ENCODE data around the gene ARHGAP40.

ARHGAP40 gene

DNA sequence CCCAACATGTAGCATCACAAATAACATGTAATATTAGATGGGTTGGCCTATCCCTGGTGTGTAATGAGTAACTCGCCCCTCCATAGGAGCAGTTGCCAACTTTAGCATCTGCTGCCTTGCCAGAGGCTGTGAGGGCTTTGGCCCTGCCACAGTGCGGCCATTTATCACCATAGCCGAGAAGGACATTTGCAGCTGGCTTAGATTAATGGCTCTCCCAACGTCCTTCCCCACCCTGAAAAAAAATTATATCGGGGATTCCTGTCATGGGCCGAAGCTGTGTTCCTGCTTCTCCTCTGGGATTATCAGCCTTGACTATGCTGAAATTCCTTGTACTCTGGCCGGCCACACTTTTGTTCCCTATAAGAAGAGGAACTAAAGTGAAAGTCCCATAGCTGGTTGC, 28.2 kb upstream of the ARHGAP40 start:
- DNase-seq (ENCODE audit: low read depth): no peak
- no peak overlapping the region for H3K4me3 ChIP-seq (ENCODE audit: low read depth, low read length)
- no peak for TF ChIP-seq MYC (IDR thresholded peaks at IDR 0.05; ENCODE audit: low read depth, low read length)
- TF ChIP-seq, protein P1, sequence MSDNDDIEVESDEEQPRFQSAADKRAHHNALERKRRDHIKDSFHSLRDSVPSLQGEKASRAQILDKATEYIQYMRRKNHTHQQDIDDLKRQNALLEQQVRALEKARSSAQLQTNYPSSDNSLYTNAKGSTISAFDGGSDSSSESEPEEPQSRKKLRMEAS (IDR thresholded peaks at IDR 0.05; ENCODE audit: low read depth, low read length): no peak
- TF ChIP-seq, protein P2, sequence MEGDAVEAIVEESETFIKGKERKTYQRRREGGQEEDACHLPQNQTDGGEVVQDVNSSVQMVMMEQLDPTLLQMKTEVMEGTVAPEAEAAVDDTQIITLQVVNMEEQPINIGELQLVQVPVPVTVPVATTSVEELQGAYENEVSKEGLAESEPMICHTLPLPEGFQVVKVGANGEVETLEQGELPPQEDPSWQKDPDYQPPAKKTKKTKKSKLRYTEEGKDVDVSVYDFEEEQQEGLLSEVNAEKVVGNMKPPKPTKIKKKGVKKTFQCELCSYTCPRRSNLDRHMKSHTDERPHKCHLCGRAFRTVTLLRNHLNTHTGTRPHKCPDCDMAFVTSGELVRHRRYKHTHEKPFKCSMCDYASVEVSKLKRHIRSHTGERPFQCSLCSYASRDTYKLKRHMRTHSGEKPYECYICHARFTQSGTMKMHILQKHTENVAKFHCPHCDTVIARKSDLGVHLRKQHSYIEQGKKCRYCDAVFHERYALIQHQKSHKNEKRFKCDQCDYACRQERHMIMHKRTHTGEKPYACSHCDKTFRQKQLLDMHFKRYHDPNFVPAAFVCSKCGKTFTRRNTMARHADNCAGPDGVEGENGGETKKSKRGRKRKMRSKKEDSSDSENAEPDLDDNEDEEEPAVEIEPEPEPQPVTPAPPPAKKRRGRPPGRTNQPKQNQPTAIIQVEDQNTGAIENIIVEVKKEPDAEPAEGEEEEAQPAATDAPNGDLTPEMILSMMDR (IDR thresholded peaks at IDR 0.05; ENCODE audit: low read depth, low read length): no peak
- no peak for TF ChIP-seq POLR2A (IDR thresholded peaks at IDR 0.05; ENCODE audit: extremely low read depth, insufficient read length)

DNA sequence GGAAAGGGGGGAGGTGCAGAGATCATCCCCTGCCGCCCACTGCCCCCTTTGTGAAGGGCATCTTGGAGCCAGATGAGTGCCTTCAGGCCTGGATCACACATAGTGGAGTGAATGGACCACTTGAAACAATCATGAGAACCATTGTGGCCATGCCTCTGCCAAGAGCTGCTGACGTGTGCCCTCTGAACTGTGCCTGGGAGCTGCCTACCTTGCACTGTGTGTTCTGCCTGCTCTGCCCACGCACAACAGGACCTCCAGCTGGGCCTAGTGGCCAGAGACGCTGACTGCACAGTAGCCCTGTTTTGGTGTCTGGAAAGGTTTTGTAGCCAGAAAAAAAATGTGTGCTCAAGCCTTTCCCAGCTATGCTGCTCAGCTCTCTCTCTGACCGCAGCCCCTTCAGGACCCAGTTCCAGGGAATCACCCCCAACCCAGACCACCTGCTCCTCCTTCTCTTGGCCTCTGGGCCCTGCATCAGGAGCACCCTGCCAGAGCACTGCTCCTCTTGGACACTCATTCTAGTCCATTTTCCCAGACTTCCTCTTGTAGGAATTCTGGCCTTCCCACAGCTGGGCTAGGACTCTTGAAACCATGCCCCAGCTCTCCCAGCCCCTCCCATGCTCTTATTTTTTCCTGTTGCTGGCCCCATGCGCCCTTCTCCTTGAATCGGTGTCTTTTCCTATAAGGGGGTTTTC, 22.2 kb upstream of the ARHGAP40 start:
- TF ChIP-seq, protein P1 (IDR thresholded peaks at IDR 0.05; ENCODE audit: low read depth, low read length): no peak
- TF ChIP-seq MYC (IDR thresholded peaks at IDR 0.05; ENCODE audit: low read depth, low read length) (no peak), POLR2A (IDR thresholded peaks at IDR 0.05; ENCODE audit: extremely low read depth, insufficient read length) (no peak)
- TF ChIP-seq, protein P2 (IDR thresholded peaks at IDR 0.05; ENCODE audit: low read depth, low read length): no peak
- DNase-seq (ENCODE audit: low read depth): no peak
- no peak overlapping the region for H3K4me3 ChIP-seq (ENCODE audit: low read depth, low read length)

DNA sequence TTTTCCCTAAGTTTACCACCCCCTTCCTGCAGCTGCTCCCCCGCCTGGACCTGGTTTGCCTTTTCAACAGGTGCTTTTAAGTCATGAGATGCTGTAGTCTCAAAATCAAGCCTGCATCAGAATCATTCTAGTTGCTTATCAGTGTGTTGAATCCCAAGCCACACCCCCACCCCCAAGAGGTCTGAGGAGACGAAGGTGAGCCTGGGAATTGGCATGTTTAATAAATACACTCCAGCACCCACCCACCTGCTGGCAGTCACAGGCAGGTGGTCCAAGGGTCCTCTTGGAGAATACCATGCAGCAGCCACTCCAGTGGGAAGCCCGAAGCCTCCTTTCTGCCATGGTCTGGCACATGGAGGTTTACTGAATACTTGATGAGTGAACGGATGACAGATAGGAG, 21.7 kb upstream of the ARHGAP40 start:
- no peak overlapping the region for H3K4me3 ChIP-seq (ENCODE audit: low read depth, low read length)
- TF ChIP-seq MYC (IDR thresholded peaks at IDR 0.05; ENCODE audit: low read depth, low read length) (no peak), POLR2A (IDR thresholded peaks at IDR 0.05; ENCODE audit: extremely low read depth, insufficient read length) (no peak)
- TF ChIP-seq, protein P2 (IDR thresholded peaks at IDR 0.05; ENCODE audit: low read depth, low read length): no peak
- TF ChIP-seq, protein P1 (IDR thresholded peaks at IDR 0.05; ENCODE audit: low read depth, low read length): no peak
- no peak for DNase-seq (ENCODE audit: low read depth)

DNA sequence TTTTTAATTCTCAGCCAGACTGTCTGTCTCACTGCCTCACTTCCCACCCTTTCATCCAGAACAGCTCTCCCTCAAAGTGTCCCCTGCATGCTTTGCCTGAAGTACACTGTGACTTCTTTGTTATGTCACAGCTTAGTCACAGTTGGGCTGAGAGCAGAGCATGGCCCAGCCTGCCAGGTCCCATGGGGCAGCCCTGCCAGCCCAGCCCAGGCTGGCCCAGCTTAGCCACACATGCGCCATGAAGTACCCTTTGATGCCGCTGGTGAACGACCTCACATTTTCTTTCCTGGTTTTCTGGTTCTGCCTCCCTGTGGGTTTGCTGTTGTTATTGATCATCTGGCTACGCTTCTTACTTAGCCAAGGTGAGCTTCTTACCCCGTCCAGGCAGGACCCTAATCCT, 20.6 kb upstream of the ARHGAP40 start, which contains the start of gene ADIG:
TSS of gene ADIG (plus strand) at position 185 of the 400 bp plus-strand sequence. CDS start at position 239, 54 bp downstream.
- DNase-seq (ENCODE audit: low read depth): peak; percentile 20
- TF ChIP-seq POLR2A (IDR thresholded peaks at IDR 0.05; ENCODE audit: extremely low read depth, insufficient read length) (no peak), MYC (IDR thresholded peaks at IDR 0.05; ENCODE audit: low read depth, low read length) (no peak)
- TF ChIP-seq, protein P1 (IDR thresholded peaks at IDR 0.05; ENCODE audit: low read depth, low read length): no peak

DNA sequence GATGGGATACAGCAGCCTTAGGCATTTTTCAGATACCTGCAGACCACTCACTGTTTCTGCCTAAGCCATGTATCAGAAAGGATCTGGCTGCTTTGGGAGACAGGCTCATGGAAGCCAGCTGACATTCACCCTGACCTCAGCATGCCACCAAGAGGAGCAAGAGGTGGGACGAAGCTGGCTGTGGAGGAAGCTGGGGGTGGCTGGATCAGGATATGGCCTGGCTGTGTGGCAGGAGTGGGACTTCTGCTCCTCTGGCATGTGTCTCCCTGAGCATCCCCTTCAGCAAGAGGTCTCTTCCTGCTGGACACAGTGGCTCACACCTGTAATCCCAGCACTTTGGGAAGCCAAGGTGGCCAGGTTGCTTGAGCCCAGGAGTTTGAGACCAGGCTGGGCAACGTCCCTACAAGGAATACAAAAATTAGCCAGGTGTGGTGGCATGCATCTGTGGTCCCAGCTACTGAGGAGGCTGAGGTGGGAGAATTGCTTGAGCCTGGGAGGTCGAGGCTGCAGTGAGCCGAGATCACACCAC, 19.7 kb upstream of the ARHGAP40 start:
- TF ChIP-seq, protein P2 (IDR thresholded peaks at IDR 0.05; ENCODE audit: low read depth, low read length): no peak
- TF ChIP-seq POLR2A (IDR thresholded peaks at IDR 0.05; ENCODE audit: extremely low read depth, insufficient read length) (no peak), MYC (IDR thresholded peaks at IDR 0.05; ENCODE audit: low read depth, low read length) (no peak)
- TF ChIP-seq, protein P1 (IDR thresholded peaks at IDR 0.05; ENCODE audit: low read depth, low read length): no peak
- DNase-seq (ENCODE audit: low read depth): no peak
- no peak overlapping the region for H3K4me3 ChIP-seq (ENCODE audit: low read depth, low read length)

More for the DNA sequence above, 20.6 kb upstream of the ARHGAP40 start, which contains the start of gene ADIG:
- no peak within 1 kb of the TSS for H3K4me3 ChIP-seq (ENCODE audit: low read depth, low read length)

DNA sequence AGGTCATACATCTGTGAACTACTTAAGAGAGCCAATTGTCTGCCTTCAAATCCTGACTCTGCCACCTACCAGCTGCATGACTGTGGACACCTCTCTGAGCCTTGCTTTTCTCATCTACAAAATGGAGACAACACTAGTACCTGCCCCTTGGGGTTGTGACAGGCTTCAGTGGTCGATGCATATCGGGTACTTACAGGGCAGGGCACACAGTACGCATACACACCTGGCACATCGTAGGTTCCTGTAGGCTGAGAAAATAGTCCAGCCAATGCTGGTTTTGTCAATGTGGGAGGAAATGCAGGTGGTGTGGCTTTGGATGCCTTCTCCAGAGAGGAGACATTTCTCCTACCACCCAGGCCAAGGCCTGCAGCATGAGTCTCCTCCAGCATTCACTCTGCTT, 18.3 kb upstream of the ARHGAP40 start:
- no peak for DNase-seq (ENCODE audit: low read depth)
- no peak overlapping the region for H3K4me3 ChIP-seq (ENCODE audit: low read depth, low read length)
- no peak for TF ChIP-seq POLR2A (IDR thresholded peaks at IDR 0.05; ENCODE audit: extremely low read depth, insufficient read length)
- no peak for TF ChIP-seq MYC (IDR thresholded peaks at IDR 0.05; ENCODE audit: low read depth, low read length)
- TF ChIP-seq, protein P2 (IDR thresholded peaks at IDR 0.05; ENCODE audit: low read depth, low read length): no peak
- TF ChIP-seq, protein P1 (IDR thresholded peaks at IDR 0.05; ENCODE audit: low read depth, low read length): no peak

All from NB4 (cell line).